ENCODE data around the gene TNRC6B.
"Not testable (repeated sequence)": the region's sequence is repeated elsewhere in the genome, so short reads cannot be mapped to it uniquely, and the experiment has no call there.

The TNRC6B gene

DNA sequence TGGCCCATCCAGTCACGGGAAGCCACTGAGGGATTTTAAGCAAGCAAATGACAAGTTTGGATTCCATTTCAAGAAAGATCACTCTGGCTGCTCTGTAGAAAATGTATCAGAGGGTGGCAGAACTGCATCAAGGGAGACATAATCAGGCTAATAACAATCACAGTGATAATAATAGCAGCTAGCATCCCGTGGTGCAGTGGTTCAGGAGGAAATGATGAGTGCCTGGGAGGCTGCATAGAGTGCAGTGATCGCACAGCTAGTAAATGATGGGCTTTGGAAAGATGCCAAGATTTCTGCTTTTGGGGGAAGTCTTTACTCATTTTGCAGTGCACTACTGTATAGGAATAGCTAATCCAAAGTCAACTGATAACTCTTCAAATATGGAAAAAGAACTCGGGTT, 35.8 kb downstream of the TNRC6B start:
- DNase-seq (ENCODE audit: low spot score) = no peak

DNA sequence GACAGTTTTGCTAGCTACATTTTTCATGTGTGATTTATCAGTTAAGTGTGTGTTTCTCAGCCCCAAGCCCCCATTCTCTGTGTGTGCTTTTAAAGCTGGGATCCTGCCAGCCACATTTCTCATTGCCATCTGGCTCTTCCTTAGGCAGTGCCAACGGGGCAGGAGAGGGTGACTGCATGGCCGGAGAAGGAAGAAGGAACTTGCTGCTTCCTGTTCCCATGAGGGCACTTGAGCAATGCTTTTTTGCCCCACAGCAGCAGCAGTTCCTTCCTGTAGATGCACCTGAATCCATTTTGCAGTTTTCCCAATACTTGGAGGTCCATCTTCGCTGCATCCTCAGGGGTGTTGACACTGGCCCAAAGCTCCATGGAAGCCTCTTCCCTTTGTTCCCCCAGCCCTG, 37.5 kb downstream of the TNRC6B start:
- DNase-seq (ENCODE audit: low spot score) = no peak

DNA sequence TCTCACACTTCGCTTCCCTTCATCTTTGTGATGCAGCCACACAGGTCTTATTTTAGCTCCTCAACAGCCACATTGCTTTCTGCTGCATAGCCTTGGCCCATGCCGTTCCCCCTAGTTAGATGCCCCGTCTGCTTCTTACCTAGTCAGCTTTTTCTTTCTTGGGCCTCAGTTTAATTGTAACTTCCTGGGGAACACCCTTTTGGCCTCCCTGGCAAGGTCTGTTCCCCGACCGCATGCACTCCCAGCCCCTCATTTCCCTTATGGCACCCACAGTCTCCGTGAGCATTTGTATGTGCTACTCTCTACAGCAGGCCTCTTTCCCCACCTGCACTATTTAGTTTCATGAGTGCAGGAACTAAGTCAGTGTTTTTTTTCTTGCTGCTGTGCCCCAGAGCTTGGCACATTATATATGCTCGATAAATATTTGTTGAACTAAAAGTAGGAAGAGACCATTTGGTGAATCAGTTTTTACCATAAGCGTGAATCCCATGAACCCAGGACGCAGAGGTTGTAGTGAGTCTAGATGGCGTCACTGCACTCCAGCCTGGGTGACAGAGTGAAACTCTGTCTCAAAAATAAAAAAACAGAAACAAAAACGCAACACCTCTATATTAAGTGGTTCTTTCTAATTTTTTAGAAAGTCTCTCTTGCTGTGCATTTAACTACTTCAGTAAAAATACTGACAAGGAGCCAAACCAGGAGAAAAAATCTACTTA, 38.5 kb downstream of the TNRC6B start:
- peak; percentile 36 for DNase-seq (ENCODE audit: low spot score)

DNA sequence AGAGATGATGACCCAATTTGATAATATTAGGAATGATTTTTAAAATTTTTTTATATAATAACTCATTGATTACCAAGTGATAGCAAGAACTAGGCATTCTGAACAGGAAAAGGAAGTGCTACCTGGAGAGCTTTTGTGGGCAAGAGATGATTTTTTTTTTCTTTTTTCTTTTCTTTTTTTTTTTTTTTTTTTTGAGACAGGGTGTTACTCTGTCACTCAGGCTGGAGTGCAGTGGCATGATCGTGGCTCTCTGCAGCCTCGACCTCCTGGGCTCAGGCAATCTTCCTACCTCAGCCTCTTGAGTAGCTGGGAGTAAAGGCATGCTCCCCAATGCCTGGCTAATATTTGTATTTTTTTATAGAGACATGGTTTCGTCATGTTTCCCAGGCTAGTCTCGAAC, 40.4 kb downstream of the TNRC6B start:
- no peak for DNase-seq (ENCODE audit: low spot score)

DNA sequence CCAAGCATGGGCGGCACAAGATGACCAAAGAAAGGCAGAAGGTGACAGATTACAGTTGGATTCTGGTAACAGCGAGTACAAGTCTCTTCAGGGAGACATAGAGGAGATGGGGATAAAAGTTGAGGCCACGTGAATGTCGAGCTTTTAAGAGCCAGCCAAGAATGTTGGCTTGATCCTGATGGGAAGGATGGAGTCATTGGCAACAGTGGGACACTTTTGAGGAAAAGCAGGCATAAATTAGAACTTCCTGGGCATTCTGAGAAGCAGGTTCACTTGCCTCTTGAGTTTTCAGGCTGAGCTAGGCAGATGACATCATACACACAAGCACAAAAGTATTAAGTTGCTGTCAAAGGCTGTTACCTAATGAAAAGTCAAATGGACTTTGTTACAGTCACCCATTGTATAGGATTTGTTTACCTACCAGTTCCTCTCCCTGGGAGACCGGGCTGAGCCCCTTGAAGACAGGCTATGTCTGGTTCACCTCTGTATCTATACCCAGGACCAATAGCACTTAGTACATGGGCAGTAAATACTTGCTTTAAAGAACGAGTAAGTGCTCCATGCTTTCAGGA, 41.1 kb downstream of the TNRC6B start:
- DNase-seq (ENCODE audit: low spot score) = no peak

DNA sequence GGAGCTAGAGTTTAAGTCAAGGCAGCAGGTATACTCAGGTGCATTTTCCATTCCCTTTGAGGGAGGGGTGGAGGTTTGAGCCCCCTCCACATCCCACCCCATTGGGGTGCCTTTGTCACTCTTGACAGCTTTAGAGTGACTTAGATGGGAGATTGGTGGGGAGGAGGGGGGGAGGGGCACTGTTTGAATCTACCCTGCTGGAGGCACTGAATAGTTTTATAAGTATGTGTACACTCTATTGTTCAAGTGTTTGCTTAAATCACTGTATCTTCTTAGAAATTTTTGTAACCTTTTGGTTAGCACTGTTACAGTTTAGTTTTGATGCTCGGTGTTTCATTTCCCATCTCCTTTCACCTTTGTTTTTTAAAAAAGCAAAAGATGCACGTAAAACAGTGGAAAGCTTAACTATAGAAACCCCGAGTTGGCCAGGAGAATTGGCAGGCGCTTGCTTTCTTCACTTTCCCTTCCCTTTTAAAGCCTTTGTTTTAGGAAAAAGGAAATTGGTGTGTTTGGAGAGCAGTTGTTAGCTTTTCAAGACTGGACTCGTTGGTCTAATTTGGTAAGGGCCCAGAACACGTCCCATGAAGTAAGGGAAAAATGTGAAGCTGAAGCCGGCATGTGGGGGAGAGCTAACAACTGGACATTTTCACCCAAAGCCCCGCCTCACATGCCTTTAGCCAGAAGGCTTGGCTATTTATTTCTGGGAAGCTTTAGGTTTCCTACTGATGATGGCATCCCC, 42.8 kb downstream of the TNRC6B start:
- DNase-seq (ENCODE audit: low spot score) = no peak

DNA sequence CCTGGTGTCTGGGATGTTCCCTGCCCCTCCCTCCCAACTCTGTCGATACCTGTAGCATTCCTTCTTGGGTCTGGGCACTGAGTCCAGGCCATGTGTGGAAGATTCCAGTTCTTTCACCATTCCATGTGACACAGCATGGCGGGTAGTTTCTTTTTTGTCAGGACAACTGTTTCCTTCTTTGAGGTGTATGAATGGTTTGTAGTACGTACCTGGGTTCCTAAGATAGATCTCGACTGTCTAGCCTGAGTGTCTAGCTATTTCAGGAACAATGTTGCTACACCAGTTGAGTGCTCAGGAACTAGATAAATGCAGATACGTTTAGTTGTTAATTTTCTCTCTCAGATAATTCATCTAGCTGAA, 43.3 kb downstream of the TNRC6B start:
- no peak for DNase-seq (ENCODE audit: low spot score)

DNA sequence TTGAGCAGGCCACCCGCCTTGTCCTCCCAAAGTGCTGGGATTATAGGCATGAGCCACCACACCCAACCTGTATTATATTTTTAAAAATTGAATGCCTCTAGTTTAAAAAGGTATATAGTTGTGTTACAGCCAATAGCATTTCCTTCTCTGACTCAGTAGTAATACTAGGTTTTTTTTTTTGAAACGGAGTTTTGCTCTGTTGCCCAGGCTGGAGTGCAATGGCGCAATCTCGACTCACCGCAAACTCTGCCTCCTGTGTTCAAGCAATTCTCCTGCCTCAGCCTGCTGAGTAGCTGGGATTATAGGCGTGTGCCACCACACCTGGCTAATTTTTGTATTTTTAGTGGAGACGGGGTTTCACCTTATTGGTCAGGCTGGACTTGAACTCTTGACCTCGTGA, 45.3 kb downstream of the TNRC6B start:
- DNase-seq (ENCODE audit: low spot score) = not testable (repeated sequence)

DNA sequence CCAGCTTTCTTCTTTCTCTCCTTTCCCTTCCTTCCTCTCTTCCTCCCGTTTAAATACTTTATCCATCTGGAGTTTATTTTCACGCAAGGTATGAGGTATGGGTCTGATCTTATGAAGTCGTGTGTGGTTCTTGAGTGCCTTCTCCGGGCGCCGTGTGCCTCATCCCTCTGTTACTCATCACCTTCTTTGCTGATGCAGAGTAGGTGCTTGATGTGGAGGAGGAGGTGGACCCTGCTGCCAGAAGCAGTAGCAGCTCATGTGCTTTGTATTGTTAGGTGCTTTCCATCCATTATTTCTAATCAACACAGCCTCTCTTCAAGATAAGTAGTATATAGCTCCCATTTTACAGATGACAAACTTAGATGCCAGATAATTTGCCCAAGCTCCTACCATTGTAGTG, 47.0 kb downstream of the TNRC6B start:
- peak; percentile 45 for DNase-seq (ENCODE audit: low spot score)

DNA sequence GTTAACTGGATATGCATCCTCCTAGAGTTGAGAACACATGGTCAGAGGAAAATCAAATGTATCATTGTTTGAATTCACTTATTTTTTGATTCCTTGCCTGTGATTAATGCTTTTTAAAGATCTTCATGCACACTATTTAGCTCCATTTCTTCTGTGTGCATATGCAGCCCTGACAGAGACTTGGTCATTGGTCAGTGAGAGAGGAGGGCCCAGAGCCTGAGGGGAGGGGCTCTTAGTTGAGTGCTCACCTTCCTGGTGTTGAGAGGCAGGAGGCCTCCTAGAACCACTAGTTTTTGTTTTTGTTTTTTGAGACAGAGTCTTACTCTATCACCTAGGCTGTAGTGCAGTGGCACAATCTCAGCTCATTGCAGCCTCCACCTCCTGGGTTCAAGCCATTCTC, 48.9 kb downstream of the TNRC6B start:
- DNase-seq (ENCODE audit: low spot score) = no peak

DNA sequence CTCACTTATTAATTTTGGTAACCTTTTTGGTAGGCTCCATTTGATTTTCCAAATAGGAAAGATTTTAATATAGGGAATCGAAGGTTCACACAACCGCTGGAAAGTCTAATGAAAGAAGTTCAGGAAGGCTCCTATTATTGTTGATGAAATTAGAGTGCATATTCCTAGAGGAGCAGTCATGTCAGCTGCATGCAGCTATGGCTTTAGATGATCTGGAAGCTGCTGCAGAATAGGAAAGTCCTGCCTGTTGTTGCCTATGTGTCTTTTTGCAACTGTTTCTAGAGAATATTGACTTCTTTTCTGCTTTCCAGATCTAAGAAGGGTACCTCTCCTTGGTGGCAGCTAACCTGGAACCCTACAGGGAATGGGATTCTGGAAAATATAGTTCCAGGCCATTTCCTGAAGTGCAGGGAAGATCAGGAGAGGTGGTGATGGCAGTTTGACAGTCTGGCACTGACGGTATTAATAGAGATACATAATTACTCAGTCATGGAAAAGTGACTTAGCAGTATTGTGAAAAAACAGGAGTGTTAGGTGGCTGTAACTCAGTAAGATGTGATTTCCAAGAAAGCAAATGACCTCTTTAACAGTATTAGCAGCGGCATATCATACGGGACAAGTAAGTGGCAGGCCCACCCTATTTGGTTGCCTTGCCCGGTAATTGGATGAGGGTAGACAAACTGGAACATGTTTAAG, 54.0 kb downstream of the TNRC6B start:
- no peak for DNase-seq (ENCODE audit: low spot score)

DNA sequence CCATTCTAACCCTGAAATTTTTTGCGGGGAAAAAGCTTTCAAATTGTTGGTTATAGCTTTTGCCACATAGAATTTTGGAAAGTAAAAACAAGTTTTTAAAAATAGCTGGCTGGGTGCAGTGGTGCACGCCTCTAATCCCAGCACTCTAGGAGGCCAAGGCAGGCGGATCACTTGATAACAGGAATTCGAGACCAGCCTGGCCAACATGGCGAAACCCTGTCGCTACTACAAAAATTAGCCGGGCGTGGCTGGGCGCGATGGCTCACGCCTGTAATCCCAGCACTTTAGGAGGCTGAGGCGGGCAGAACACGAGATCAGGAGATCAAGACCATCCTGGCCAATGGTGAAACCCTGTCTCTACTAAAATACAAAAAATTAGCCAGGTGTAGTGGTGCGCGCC, 54.9 kb downstream of the TNRC6B start:
- no peak for DNase-seq (ENCODE audit: low spot score)

DNA sequence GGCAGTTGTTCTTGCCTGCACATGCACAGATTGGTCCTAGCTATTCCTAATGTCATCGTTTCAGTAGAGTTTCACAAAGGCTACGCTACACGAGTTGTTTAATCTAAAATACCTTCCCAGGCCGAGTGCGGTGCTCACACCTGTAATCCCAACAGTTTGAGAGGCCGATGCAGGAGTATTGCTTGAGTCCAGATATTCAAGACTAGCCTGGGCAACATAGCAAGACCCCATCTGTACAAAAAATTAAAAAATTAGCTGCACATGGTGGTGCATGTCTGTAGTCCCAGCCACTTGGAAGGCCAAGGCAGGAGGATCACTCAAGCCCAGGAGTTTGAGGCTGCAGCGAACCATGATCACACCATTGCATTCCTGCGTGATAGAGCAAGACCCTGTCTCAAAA, 56.2 kb downstream of the TNRC6B start:
- DNase-seq (ENCODE audit: low spot score) = no peak

DNA sequence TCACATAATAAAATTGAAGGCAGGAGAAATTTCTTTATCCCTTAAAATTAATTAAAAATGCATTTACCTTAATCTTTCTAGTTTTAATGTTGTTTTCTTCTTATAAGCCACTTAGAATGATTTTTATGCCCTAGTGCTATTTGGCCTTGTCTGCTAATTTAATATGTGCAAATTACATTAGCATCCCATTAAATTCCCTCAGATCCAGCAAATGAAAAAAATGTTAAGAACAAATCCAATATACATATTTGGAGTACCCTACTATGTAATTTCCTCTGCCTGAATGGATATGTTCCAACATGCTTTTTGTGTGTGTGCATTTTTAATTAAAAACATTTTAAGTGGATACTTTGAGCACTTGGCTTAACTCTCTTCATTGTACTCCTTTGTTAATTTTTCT, 56.9 kb downstream of the TNRC6B start:
- DNase-seq (ENCODE audit: low spot score) = no peak

DNA sequence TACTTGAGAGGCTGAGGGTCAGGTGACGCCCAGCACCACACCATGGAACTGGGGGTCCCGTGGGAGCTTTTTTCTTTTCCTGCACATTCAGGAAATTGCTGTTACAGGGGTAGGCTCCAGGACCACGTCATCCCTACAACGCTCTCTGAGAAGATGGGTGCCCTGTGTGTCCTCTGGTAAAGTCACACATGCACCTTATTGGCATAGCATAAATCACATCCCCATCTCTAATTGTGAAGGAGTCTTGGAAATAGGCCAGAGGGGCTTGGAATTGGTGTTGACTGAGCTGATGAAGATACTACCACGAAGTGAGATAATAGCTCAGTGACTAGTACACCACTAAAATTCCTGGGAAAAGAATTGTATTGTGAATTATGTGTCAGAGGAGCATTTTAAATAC, 57.6 kb downstream of the TNRC6B start:
- no peak for DNase-seq (ENCODE audit: low spot score)

DNA sequence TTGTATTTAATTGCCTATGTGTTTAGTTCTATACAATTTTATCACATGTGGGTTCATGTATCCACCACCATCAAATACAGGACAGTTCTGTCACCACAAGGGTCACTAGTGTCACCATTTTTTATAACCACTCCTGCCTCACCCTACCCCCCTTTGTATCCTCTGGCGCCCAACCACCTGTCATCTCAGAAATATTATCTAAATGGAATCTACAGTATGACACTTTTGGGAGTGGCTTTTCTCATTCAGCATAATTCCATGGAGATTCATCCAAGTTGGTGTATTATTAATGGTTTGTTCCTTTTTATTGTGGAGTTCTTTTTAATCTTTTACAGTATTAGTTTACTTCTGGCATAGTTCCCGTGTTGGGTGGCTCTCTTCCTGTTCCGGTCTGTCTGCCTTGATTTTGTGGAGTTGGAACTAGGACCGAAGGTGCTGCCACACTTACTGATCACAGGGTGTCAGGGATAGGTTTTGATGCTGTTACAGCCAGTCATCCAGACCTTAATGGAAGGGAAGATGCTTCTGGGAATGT, 58.5 kb downstream of the TNRC6B start:
- no peak for DNase-seq (ENCODE audit: low spot score)

DNA sequence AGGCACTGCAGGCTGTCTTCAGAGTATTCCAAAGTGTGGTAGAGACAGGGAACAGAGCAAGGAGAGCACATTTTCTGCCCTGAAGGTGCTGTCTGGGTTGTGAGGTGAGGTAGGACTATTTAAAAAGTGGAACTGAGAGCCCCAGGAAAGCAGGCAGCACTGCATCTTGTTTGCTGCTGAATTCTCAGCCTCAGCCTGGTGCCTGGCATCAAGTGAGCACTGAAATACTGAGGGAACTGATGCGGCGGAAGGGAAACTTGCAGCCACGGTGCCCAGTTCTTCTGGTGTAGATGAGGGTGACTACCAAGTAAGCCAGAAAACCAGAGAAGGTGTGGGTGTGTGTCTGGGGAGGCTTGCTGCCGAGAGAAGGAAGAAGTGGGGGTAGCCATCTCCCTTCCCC, 59.5 kb downstream of the TNRC6B start:
- DNase-seq (ENCODE audit: low spot score) = no peak

DNA sequence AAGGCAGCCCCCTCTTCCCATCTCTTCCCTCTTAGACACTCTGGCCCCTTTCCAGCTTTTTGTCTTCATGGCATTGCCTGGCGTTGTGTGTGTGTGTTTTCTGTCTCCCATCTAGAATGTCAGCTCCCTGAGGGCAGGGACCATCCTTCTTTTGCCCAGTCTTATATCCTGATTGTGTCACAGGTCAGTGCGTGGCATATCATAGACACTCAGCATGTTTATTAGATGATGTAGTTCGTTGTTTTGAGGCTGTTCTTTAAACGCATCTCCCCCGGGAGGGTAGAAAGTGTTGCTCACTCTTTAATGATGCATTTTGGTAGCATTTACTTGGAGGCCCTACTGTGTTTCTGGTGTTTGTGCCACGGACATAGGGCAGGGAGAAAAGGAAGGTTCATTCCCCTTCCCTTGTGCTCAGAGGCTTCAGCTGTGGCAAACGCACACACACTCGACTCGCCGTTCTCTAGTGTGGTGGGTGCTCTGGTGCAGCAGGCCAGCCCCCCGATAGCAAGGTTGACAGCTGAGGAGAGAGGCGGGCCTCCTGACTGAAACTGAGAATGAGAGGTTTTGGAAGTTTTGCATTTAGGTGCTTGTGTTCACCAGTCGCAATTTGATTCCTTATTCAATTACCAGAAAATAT, 60.2 kb downstream of the TNRC6B start:
- no peak for DNase-seq (ENCODE audit: low spot score)

DNA sequence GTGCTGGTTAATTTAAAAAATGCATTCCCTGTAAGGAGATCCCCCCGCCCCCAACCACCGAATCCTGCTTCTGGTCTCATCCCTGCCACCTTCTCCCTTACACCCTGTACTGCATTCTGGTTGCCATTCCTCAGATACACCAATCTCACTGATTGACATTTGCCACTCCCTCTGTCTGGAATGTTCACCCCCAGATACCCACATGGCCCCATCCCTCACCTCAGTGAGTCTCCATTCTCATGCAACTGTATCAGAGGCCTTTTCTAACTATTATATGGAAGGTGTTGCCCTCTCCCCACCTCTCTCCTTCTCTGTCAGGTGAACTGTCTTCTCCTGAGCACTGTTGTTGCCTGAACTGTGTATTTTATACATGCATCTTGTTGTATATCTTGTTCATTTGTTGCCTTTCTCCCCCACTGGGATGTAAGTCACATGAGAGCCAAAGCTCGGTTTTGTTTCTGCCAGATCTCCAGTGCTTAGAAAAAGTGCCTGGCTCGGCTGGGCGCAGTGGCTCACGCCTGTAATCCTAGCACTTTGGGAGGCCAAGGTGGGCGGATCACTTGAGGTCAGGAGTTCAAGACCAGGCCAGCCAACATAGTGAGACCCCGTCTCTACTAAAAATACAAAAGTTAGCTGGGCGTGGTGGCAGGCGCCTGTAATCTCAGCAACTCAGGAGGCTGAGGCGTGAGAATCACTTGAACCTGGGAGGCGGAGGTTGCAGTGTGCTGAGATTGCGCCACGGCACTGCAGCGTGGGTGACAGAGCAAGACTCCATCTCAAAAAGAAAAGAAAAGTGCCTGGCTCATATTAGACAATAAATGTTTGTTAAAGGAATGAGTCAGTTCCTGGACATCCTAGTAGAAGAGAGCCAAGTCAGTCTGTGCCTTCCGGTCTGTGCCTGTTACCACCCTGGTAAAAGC, 61.0 kb downstream of the TNRC6B start:
- DNase-seq (ENCODE audit: low spot score) = peak; percentile 16

DNA sequence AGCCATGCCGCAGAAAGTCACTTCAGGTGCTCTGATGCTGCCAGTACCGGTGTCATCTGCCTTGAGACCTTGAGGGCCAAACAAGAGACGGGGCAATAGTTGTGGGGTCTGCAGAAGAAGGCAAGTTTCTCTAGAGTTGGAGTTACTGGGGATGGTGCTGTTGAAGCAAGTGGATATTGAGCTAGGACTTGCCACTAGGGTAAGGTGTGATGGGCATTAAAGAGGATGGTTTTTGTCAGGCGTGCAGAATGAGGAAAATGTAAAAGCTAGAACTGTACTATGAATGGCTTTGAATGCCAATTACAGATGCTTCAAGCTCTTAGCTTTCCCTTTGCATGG, 61.6 kb downstream of the TNRC6B start:
- DNase-seq (ENCODE audit: low spot score) = no peak

DNA sequence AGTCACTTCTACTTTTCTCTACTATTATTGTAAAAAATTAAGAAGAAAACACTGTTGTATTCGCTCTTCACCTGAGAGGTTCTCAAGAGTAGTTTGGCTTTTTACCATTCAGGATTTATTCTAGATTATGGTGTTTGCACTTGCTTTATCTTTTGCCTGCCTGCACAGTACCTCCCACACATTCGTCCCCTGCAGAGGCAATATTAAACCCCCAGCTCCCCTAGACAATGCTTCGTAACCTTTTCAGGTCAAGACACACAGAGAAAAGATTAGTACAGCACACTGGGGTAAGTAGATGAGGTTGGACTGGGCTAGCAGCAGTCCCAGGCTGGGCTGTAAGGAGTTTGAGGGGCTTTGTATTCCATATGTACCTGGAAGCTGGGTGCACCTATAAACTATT, 62.4 kb downstream of the TNRC6B start:
- no peak for DNase-seq (ENCODE audit: low spot score)

Data from CD4-positive, alpha-beta T cell treated with Interleukin-6 at 100 ng/mL for 8 hours (primary cell).